Stomach (tissue), 9 donors: Measurements from ENCODE around the gene HUNK. TPM values are rescaled to one million over a fixed set of nuclear protein-coding genes. Genes with fewer than 3 reads are reported as not detected.

ENCODE experiments used
- DNase-seq, 2 donors: peaks; one replicate each; pipeline versions ENCODE4 v3.0.0 to v3.0.0-alpha.2; 2013 to 2019
- H3K27ac ChIP-seq, 5 donors: fragments of 200-600 bp in 4 of 5; sonication (generic) in 4 of 5; one replicate each; pipeline ENCODE4 v1.5.1; 2013 to 2019; ENCODE audit warnings: mild to moderate bottlenecking in 1 of 5, moderate library complexity in 1 of 5
- H3K27me3 ChIP-seq, 3 donors: fragments of 200-600 bp; sonication (generic); one replicate each; pipeline ENCODE4 v1.5.1; 2017 to 2019; ENCODE audit warnings: mixed run types in 1 of 3
- H3K36me3 ChIP-seq, 4 donors: fragments of 200-600 bp; sonication (generic); 1 replicate in 3 of 4; 2 replicates in 1 of 4; pipeline ENCODE4 v1.5.1; 2016 to 2019
- H3K4me1 ChIP-seq, 4 donors: fragments of 200-600 bp; sonication (generic); one replicate each; pipeline ENCODE4 v1.5.1; 2016 to 2019
- H3K4me3 ChIP-seq, 4 donors: fragments of 200-600 bp; sonication (generic) in 3 of 4; one replicate each; pipeline ENCODE4 v1.5.1; 2016 to 2019; ENCODE audit warnings: mild to moderate bottlenecking in 1 of 4
- H3K9me3 ChIP-seq, 4 donors: fragments of 200-600 bp; sonication (generic); one replicate each; pipeline ENCODE4 v1.5.1; 2016 to 2019
- CTCF ChIP-seq, 7 experiments: fragments of 450-650 bp in 4 of 7; fragments of 200-600 bp in 3 of 7; sonication (generic) in 3 of 7; IDR thresholded peaks; one replicate each; pipeline ENCODE4 v1.5.1; 2016 to 2019; ENCODE audit warnings: antibody characterized with exemption in 7 of 7, control low read depth in 2 of 7, mild to moderate bottlenecking in 1 of 7
- EP300 ChIP-seq: sonication (generic); formaldehyde crosslinking; IDR thresholded peaks from one replicate; pipeline ENCODE4 v1.6.1; 2017; ENCODE audit warnings: antibody characterized with exemption
- POLR2A ChIP-seq, 4 donors: fragments of 450-650 bp; IDR thresholded peaks; one replicate each; pipeline ENCODE4 v1.6.1; 2016; ENCODE audit warnings: antibody characterized with exemption in 4 of 4, control low read depth in 2 of 4, mild to moderate bottlenecking in 1 of 4, moderate library complexity in 1 of 4
- POLR2AphosphoS5 ChIP-seq, 3 donors: sonication (generic); formaldehyde crosslinking; IDR thresholded peaks; one replicate each; pipeline ENCODE4 v1.6.1; 2016; ENCODE audit warnings: antibody characterized with exemption in 3 of 3
- WGBS, 5 donors: extraction: QIAGEN DNeasy Blood & Tissue Kit in 3 of 5; methylation state at CpG; one replicate each; pipeline versions ENCODE4 v1.1.5 to v1.1.7; 2013 to 2018; 5-methylcytosine and 5-hydroxymethylcytosine counted together
- intact Hi-C: fragments of 100-400 bp; cut with DNase I; formaldehyde crosslinking; loops from one replicate; pipeline ENCODE4 v1.15.1; 2023; ENCODE audit warnings: low total_unique reads
- polyA plus RNA-seq, 3 donors: library from polyadenylated mRNA; stranded (reverse); fragments of 200-250 nt; gene quantifications; one replicate each; pipeline ENCODE4 v1.2.3, GENCODE V29; 2013
- total RNA-seq, 5 donors: library from RNA; depleted of rRNA; stranded (reverse); fragments of >200 nt; gene quantifications; one replicate each; pipeline versions ENCODE4 v1.1.0 to v1.2.3, GENCODE V29; 2014 to 2016
- donor health status: healthy with polysubstance abuse.
- donor health status: Bipolar disorder and iron deficiency.
- donor health status: healthy.

Gene HUNK
- total and polyA plus RNA-seq, 8 donors = 0.13 to 4.1 (median 1.3) TPM; not detected in 2

- Histone ChIP-seq H3K36me3 (no peaks in the 10 kb centered on the region), H3K4me1 (no peaks in the 10 kb centered on the region), H3K4me3 (no peak overlapping the region), H3K9me3 (peaks cover 0 to 11% (median 0%) of the 10 kb centered on the region in 4 donors), H3K27me3 (no peaks in the 10 kb centered on the region), H3K27ac (no peak overlapping the region)
- 92 to 100% (median 97%) methylated on average over 3 of the region's 3 CpGs for WGBS, 5 donors
- intact Hi-C loops = no loop called here
- TF ChIP-seq POLR2AphosphoS5 (IDR thresholded peaks at IDR 0.05) = no peak
- no peak for TF ChIP-seq CTCF (IDR thresholded peaks at IDR 0.05)
- TF ChIP-seq POLR2A (IDR thresholded peaks at IDR 0.05) = no peak
- TF ChIP-seq EP300 = no peak
- no peak for DNase-seq
These were observed 50.9 kb downstream of the HUNK start for GRCh38 chr21:31923756-31924155.

GRCh38 chr21:31924548-31924947 lies 51.7 kb downstream of the HUNK start:
- 93 to 97% (median 96%) methylated on average over 13 of the region's 13 CpGs for WGBS, 5 donors
- Histone ChIP-seq H3K4me1 (no peaks in the 10 kb centered on the region), H3K36me3 (no peaks in the 10 kb centered on the region), H3K27ac (no peak overlapping the region), H3K9me3 (peaks cover 0 to 10% (median 0%) of the 10 kb centered on the region in 4 donors), H3K4me3 (no peak overlapping the region), H3K27me3 (no peaks in the 10 kb centered on the region)
- TF ChIP-seq POLR2A (IDR thresholded peaks at IDR 0.05) = no peak
- TF ChIP-seq EP300 = no peak
- TF ChIP-seq CTCF (IDR thresholded peaks at IDR 0.05) = no peak
- no peak for TF ChIP-seq POLR2AphosphoS5 (IDR thresholded peaks at IDR 0.05)
- DNase-seq = no peak
- intact Hi-C loops = no loop called here

DNA sequence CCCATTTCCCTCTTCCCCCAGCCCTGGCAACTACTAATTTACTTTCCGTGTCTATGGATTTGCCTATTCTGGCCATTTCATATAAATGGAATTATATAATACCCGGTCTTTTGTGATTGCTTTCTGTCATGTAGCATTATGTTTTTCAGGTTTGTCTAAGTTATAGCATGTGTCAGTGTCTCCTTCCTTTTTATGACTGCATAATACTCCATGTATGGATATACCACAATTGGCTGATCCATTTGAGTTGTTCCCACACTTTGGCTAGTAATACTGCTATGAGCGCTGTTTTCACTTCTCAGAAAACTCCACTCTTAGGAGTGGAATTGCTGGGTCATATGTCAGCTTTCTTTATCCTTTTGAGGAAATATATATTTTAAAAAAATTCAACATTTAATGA lies 53.7 kb downstream of the HUNK start:
- 95 to 97% (median 96%) methylated on average over 3 of the region's 3 CpGs for WGBS, 5 donors
- Histone ChIP-seq H3K4me3 (no peak overlapping the region), H3K4me1 (no peaks in the 10 kb centered on the region), H3K27me3 (no peaks in the 10 kb centered on the region), H3K27ac (no peak overlapping the region), H3K36me3 (no peaks in the 10 kb centered on the region), H3K9me3 (peaks cover 0 to 6% (median 0%) of the 10 kb centered on the region in 4 donors)
- intact Hi-C loops = no loop called here
- no peak for DNase-seq
- TF ChIP-seq POLR2A (IDR thresholded peaks at IDR 0.05) (no peak), POLR2AphosphoS5 (IDR thresholded peaks at IDR 0.05) (no peak), CTCF (IDR thresholded peaks at IDR 0.05) (no peak)

DNA sequence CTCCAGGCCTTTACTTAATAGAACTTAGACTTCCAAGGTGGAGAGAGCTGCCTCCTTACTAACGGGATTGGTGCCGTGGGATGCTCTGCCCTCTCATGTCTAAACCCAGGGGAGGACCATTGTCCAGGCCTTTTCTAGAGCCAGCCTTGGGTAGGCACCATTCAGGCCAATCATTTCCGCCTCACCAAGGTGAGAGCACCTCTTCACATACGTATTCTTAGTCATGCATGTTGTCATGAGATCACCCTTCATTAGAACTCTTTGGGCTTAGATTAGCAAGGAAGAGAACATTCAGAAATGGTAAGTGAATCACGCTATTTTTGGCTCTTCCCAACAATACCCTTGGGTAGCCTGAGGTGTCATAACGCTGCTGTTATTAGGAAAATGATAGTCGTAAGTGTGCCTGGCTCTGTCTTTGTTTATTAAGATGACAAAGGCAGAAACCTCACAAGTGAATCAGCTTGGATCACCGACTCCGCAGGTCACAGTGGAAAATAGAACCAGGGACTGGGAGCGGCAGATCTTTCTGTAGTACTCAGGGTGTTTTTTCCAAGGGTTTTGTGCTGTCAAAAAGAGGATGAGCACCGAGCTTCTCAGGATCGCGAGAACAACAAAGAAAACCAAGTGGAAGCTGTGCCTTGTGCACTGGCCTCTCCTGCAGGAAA lies 55.0 kb downstream of the HUNK start:
- H3K4me3 ChIP-seq = no peak overlapping the region
- no peaks in the 10 kb centered on the region for H3K4me1 ChIP-seq
- no peaks in the 10 kb centered on the region for H3K36me3 ChIP-seq
- intact Hi-C loops = no loop called here
- peaks cover 0 to 6% (median 0%) of the 10 kb centered on the region in 4 donors for H3K9me3 ChIP-seq
- TF ChIP-seq POLR2A (IDR thresholded peaks at IDR 0.05) = no peak
- no peak for TF ChIP-seq EP300
- no peak for TF ChIP-seq CTCF (IDR thresholded peaks at IDR 0.05)
- no peak for TF ChIP-seq POLR2AphosphoS5 (IDR thresholded peaks at IDR 0.05)
- 75 to 87% (median 80%) methylated on average over 13 of the region's 13 CpGs for WGBS, 5 donors
- H3K27me3 ChIP-seq = no peaks in the 10 kb centered on the region
- H3K27ac ChIP-seq = no peak overlapping the region
- DNase-seq = no peak
